HG02970 (cell line): ENCODE data around the gene F10.

Source experiments
- ATAC-seq: cut with Tn5 transposase; IDR thresholded peaks from one replicate; pipeline ENCODE4 v1.9.1; 2021; ENCODE audit warnings: mild to moderate bottlenecking, moderate library complexity, moderate number of reproducible peaks; ENCODE audit not compliant: unreplicated experiment, low FRiP score

F10 gene

GRCh38 chr13:113187263-113187669 is 64.7 kb downstream of the F10 start:
- ATAC-seq: no peak

GRCh38 chr13:113187883-113188665 is 65.5 kb downstream of the F10 start:
- ATAC-seq: no peak

GRCh38 chr13:113190181-113190580 is 67.6 kb downstream of the F10 start:
- no peak for ATAC-seq

- ATAC-seq: no peak
Observed at GRCh38 chr13:113192279-113192678, 69.7 kb downstream of the F10 start.

GRCh38 chr13:113192902-113193301 is 70.3 kb downstream of the F10 start:
- no peak for ATAC-seq

GRCh38 chr13:113195360-113195759 is 72.8 kb downstream of the F10 start:
- no peak for ATAC-seq

GRCh38 chr13:113196970-113197737 is 74.6 kb downstream of the F10 start:
- ATAC-seq: no peak
